Ovary (tissue), 9 donors: ENCODE measurements around the gene KRT75. TPM values are rescaled to one million over a fixed set of nuclear protein-coding genes. Genes with fewer than 3 reads are reported as not detected.

ENCODE experiments used
- DNase-seq, 5 donors: peaks; one replicate each; pipeline ENCODE4 v3.0.0-alpha.2; 2019 to 2020
- H3K27ac ChIP-seq, 2 donors: fragments of 200-600 bp; one replicate each; pipeline versions ENCODE4 v1.5.1 to v1.8.0; 2019 to 2022
- H3K27me3 ChIP-seq: fragments of 200-600 bp; one replicate; pipeline ENCODE4 v1.8.0; 2022
- H3K36me3 ChIP-seq: fragments of 200-600 bp; sonication (generic); one replicate; pipeline ENCODE4 v1.5.1; 2019
- H3K4me1 ChIP-seq: one replicate; pipeline ENCODE4 v1.8.1; 2013; ENCODE audit warnings: mild to moderate bottlenecking, moderate library complexity; ENCODE audit not compliant: insufficient read depth
- H3K4me3 ChIP-seq: fragments of 200-600 bp; sonication (generic); one replicate; pipeline ENCODE4 v1.5.1; 2017
- H3K9me3 ChIP-seq, 2 donors: fragments of 200-600 bp in 1 of 2; sonication (generic) in 1 of 2; one replicate each; pipeline versions ENCODE4 v1.5.1 to v1.8.1; 2013 to 2019; ENCODE audit warnings: mild to moderate bottlenecking in 1 of 2, moderate library complexity in 1 of 2
- EP300 ChIP-seq: sonication (generic); formaldehyde crosslinking; IDR thresholded peaks from one replicate; pipeline ENCODE4 v1.6.1; 2017; ENCODE audit warnings: antibody characterized with exemption
- POLR2A ChIP-seq: fragments of 450-650 bp; IDR thresholded peaks from one replicate; pipeline ENCODE4 v1.6.1; 2017; ENCODE audit warnings: antibody characterized with exemption, mild to moderate bottlenecking, moderate library complexity
- WGBS, 3 donors: extraction: QIAGEN DNeasy Blood & Tissue Kit in 1 of 3; methylation state at CpG; one replicate each; pipeline versions ENCODE4 v1.1.5 to v1.1.7; 2013 to 2017; 5-methylcytosine and 5-hydroxymethylcytosine counted together
- intact Hi-C, 4 donors: fragments of 100-400 bp; cut with DNase I; formaldehyde crosslinking; loops; one replicate each; pipeline versions ENCODE4 v1.11.0 to v1.15.1; 2022 to 2023
- polyA plus RNA-seq, 2 donors: library from polyadenylated mRNA; stranded (reverse); fragments of 200-250 nt in 1 of 2; fragments of 350-450 nt in 1 of 2; fragmentation: Illumina TruSeq in 1 of 2; extraction: RNeasy Lipid Tissue Mini Kit (QIAGEN cat#74804) in 1 of 2; gene quantifications; one replicate each; pipeline ENCODE4 v1.2.3, GENCODE V29; 2013 to 2014
- total RNA-seq, 7 donors: library from RNA; depleted of rRNA in 2 of 7; stranded (reverse); fragments of >200 nt in 2 of 7; fragmentation: NEBNext Ultra II Directional in 3 of 7; extraction: Animal tissue kit (Norgen Biotek cat#: 25700) in 3 of 7; gene quantifications; one replicate each; pipeline versions ENCODE4 v1.1.0 to v1.2.4, GENCODE V29; 2016 to 2023
- TF ChIP-seq, protein P1 (sequence below), 3 donors: fragments of 450-650 bp in 2 of 3; fragments of 200-600 bp in 1 of 3; IDR thresholded peaks; one replicate each; pipeline versions ENCODE4 v1.5.1 to v1.8.0; 2016 to 2022; ENCODE audit warnings: antibody characterized with exemption in 3 of 3, mild to moderate bottlenecking in 1 of 3
- donor health status: DM: no; HTN: no; CAD: no; lungs with moderate emphysema.
- donor health status: DM: no; HTN: no; CAD: no.
- donor health status: Bipolar disorder and iron deficiency.
- donor health status: DM: yes; HTN: yes; CAD: no.
- donor health status: DM: no; HTN: no; CAD: no.
- donor health status: DM: yes; HTN: yes; CAD: no.

KRT75 gene
- total and polyA plus RNA-seq, 9 donors: 0.08 TPM; not detected in 8

DNA sequence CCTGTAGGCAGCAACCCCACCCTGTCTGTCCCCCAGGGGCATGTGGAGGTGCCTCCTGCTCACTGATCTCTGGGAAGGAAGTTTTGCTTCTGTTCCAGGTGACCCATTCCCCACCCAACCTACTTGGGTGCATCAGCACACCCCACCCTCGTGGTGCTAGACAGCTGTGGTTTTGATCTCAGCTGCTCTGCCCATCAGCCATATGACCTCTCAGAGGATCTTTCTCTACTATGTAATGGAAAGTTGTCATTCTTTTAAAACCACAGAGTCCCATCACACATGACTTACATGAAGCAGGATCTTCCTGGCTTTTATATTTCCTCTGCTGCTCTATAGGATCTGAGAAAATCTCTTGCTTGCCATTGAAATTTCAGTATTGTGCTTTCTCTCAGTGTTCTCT, 14.5 kb downstream of the KRT75 start:
- intact Hi-C loops: no loop called here
- Histone ChIP-seq H3K9me3 (no peaks in the 10 kb centered on the region), H3K4me3 (no peak overlapping the region), H3K27me3 (no peaks in the 10 kb centered on the region), H3K4me1 (peaks cover 4% of the 10 kb centered on the region), H3K36me3 (no peaks in the 10 kb centered on the region), H3K27ac (no peak overlapping the region)
- TF ChIP-seq, protein P1, sequence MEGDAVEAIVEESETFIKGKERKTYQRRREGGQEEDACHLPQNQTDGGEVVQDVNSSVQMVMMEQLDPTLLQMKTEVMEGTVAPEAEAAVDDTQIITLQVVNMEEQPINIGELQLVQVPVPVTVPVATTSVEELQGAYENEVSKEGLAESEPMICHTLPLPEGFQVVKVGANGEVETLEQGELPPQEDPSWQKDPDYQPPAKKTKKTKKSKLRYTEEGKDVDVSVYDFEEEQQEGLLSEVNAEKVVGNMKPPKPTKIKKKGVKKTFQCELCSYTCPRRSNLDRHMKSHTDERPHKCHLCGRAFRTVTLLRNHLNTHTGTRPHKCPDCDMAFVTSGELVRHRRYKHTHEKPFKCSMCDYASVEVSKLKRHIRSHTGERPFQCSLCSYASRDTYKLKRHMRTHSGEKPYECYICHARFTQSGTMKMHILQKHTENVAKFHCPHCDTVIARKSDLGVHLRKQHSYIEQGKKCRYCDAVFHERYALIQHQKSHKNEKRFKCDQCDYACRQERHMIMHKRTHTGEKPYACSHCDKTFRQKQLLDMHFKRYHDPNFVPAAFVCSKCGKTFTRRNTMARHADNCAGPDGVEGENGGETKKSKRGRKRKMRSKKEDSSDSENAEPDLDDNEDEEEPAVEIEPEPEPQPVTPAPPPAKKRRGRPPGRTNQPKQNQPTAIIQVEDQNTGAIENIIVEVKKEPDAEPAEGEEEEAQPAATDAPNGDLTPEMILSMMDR (IDR thresholded peaks at IDR 0.05): no peak
- no peak for TF ChIP-seq POLR2A
- no peak for TF ChIP-seq EP300
- no peak for DNase-seq
- 32 to 42% (median 37%) methylated on average over 1 of the region's 1 CpG for WGBS, 3 donors

DNA sequence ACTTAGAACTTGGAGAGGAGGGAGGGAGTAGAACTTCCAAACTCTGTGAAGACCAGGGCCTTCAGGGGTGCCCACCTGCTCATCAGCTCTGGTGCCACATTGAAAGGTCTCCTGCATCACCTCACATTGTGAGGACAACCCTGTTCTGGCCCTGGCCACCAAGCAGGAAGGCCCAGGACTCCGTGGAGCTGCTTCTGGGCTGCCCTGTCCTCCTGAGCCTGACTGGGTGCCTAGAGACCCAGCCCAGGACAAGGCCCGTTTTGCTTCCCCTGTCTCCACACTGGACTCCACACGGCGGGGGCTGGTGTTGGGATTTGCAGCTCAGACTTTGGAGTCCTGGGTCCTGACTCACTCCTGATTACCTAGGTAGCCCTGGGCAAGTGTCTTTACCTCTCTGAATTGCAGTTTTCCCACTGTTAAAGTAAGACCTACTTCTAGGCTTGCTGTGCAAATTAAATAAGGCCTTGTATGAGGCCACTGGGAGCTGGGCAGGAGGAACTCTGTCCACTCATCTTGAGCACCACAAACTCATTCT, 15.5 kb downstream of the KRT75 start:
- Histone ChIP-seq H3K27me3 (no peaks in the 10 kb centered on the region), H3K36me3 (no peaks in the 10 kb centered on the region), H3K9me3 (no peaks in the 10 kb centered on the region), H3K4me3 (no peak overlapping the region), H3K4me1 (peaks cover 4% of the 10 kb centered on the region), H3K27ac (no peak overlapping the region)
- TF ChIP-seq, protein P1 (IDR thresholded peaks at IDR 0.05): no peak
- TF ChIP-seq EP300 (no peak), POLR2A (no peak)
- DNase-seq: no peak
- WGBS, 3 donors: 85 to 88% (median 86%) methylated on average over 4 of the region's 4 CpGs
- intact Hi-C loops: no loop called here

DNA sequence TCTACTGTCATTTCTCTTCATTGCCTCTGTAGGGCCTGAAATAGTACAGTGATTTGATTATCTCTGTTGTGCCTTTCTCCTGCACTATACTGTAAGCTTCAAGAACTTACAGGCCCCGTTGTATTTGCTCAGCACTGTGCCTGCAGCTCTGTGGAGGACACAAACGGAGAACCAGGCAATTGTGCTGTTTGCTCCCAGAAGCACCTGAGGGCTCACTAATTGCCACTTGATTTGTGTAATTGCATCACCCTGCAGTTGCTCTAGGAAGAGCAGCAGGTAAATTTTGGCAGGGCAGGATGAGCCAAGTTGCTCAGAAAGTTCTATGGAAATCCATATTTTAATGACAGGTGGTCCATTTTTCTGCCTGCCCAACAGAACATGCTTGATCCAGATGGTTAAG, 16.4 kb downstream of the KRT75 start:
- H3K4me1 ChIP-seq: peaks cover 4% of the 10 kb centered on the region
- TF ChIP-seq EP300: no peak
- no peak for TF ChIP-seq POLR2A
- TF ChIP-seq, protein P1 (IDR thresholded peaks at IDR 0.05): no peak
- H3K9me3 ChIP-seq: no peaks in the 10 kb centered on the region
- H3K4me3 ChIP-seq: no peak overlapping the region
- no peak for DNase-seq
- WGBS, 3 donors: 79 to 100% (median 88%) methylated on average over 2 of the region's 2 CpGs
- no peaks in the 10 kb centered on the region for H3K36me3 ChIP-seq
- no peaks in the 10 kb centered on the region for H3K27me3 ChIP-seq
- intact Hi-C loops: no loop called here
- H3K27ac ChIP-seq: no peak overlapping the region

DNA sequence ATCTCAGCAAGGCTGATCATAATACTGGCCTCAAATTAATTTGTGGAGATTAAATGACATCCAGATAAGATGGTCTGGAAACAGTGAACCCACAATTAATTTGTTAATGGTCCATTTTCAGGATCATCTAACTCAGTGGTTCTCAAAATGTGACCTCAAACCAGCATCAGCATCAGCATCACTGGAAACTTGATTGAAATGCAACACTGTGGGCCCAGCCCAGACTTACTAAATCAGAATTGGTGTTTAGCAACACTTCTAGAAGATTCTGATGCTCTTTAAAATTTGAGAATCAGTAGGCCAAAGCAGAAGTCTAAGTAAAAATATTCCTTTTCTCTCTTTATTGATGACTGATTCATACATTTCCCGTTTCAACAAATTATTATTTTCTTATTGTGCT, 17.4 kb downstream of the KRT75 start:
- no peak overlapping the region for H3K27ac ChIP-seq
- peaks cover 4% of the 10 kb centered on the region for H3K4me1 ChIP-seq
- no peaks in the 10 kb centered on the region for H3K36me3 ChIP-seq
- intact Hi-C loops: no loop called here
- DNase-seq: no peak
- TF ChIP-seq EP300 (no peak), POLR2A (no peak)
- TF ChIP-seq, protein P1 (IDR thresholded peaks at IDR 0.05): no peak
- no peak overlapping the region for H3K4me3 ChIP-seq
- WGBS, 3 donors: 67 to 68% (median 68%) methylated on average over 1 of the region's 1 CpG
- no peaks in the 10 kb centered on the region for H3K9me3 ChIP-seq
- H3K27me3 ChIP-seq: no peaks in the 10 kb centered on the region
